Colonic mucosa (tissue), 4 donors: Measurements from ENCODE around the gene TBC1D17. TPM values are rescaled to one million over a fixed set of nuclear protein-coding genes. Genes with fewer than 3 reads are reported as not detected.

ENCODE experiments used
- DNase-seq: peaks from one replicate; pipeline ENCODE4 v3.0.0-alpha.2; 2020
- H3K27ac ChIP-seq: fragments of 200-600 bp; one replicate; pipeline ENCODE4 v1.8.0; 2021
- H3K27me3 ChIP-seq: fragments of 200-600 bp; one replicate; pipeline ENCODE4 v1.8.0; 2021
- H3K36me3 ChIP-seq: fragments of 200-600 bp; one replicate; pipeline ENCODE4 v1.8.0; 2021
- H3K4me1 ChIP-seq: fragments of 200-600 bp; one replicate; pipeline ENCODE4 v1.8.0; 2021; ENCODE audit warnings: mild to moderate bottlenecking
- H3K4me3 ChIP-seq: fragments of 200-600 bp; one replicate; pipeline ENCODE4 v1.8.0; 2021
- H3K9ac ChIP-seq, 2 donors: one replicate each; pipeline ENCODE4 v1.7.0; 2013; ENCODE audit warnings: control low read depth in 2 of 2, low read depth in 2 of 2, low read length in 2 of 2
- H3K9me3 ChIP-seq: fragments of 200-600 bp; one replicate; pipeline ENCODE4 v1.8.0; 2021
- intact Hi-C: fragments of 100-400 bp; cut with DNase I; formaldehyde crosslinking; loops from one replicate; pipeline ENCODE4 v1.14.1; 2022
- total RNA-seq, 2 donors: library from RNA; stranded (reverse); fragmentation: NEBNext Ultra II Directional in 1 of 2; extraction: Animal tissue kit (Norgen Biotek cat#: 25700) in 1 of 2; gene quantifications; one replicate each; pipeline ENCODE4 v1.2.1, GENCODE V29; 2021
- TF ChIP-seq, protein P1 (sequence below): fragments of 200-600 bp; IDR thresholded peaks from one replicate; pipeline ENCODE4 v1.8.0; 2022; ENCODE audit warnings: antibody characterized with exemption, mild to moderate bottlenecking
- donor health status: healthy.
- donor health status: DM: no; HTN: no; CAD: no.
- donor health status: DM: no; HTN: no; CAD: no.

The TBC1D17 gene
- total RNA-seq, result 10 to 100 TPM; 29.4 to 33.7 TPM

DNA sequence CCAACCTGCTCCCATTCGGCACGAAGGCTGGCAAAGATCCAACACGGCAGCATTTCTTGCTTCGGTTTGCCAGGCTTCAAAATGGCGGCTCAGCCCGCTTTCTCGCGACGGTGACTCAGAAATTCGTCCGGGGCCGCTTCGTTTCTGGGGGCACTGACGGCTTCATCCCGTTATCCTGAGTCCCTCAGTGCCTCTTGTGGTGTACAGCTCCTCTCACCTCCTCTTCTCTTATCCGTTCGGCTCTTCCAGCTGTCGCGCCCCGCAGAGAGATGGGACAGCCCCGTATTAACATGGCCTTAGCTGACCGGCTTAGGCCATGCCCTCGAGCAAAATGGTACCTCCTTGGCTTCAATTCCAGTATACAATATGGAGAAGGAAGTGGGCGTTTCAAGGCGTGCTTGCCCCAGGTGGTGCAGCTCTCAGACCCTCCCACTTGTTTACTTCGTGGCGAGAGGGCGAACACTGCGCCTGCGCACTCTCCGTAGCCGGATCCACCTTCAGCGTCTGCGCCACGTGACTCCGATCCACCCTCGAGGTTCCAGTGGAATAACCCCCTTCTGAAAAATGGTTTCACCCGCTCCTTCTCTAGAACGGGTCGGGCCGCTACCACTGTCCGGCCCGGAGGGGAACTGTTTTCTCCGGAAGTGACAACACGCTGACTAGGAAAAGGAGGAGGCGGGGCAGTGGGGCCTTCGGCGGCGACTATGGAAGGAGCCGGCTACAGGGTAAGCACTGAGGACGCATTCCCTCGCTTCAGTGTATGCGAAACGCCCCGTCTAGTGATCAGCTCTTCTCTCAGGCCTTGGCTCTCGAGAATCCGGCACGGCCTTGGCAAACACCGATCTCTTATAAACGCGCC, at the start of gene TBC1D17, which contains the start of gene AKT1S1:
Gene TBC1D17 (plus strand): TSS at position 683 of the 859 bp plus-strand sequence. CDS start 22 bp downstream, at position 705.
Gene AKT1S1 (minus strand): TSS at position 336 of the 859 bp plus-strand sequence. CDS start 4,060 bp downstream, outside the sequence.
- H3K4me3 ChIP-seq, result peak within 1 kb of the TSS; percentile 81
- no peaks in the 10 kb centered on the region for H3K9me3 ChIP-seq
- peaks cover 4% of the 10 kb centered on the region for H3K4me1 ChIP-seq
- peak within 1 kb of the TSS; percentile 99 to 100 for H3K9ac ChIP-seq
- DNase-seq, result peak; percentile 98
- no peaks in the 10 kb centered on the region for H3K27me3 ChIP-seq
- intact Hi-C loops, result no loop called here
- H3K36me3 ChIP-seq, result peaks cover 3% of the 10 kb centered on the region
- peak within 1 kb of the TSS; percentile 97 for H3K27ac ChIP-seq
- TF ChIP-seq, protein P1, sequence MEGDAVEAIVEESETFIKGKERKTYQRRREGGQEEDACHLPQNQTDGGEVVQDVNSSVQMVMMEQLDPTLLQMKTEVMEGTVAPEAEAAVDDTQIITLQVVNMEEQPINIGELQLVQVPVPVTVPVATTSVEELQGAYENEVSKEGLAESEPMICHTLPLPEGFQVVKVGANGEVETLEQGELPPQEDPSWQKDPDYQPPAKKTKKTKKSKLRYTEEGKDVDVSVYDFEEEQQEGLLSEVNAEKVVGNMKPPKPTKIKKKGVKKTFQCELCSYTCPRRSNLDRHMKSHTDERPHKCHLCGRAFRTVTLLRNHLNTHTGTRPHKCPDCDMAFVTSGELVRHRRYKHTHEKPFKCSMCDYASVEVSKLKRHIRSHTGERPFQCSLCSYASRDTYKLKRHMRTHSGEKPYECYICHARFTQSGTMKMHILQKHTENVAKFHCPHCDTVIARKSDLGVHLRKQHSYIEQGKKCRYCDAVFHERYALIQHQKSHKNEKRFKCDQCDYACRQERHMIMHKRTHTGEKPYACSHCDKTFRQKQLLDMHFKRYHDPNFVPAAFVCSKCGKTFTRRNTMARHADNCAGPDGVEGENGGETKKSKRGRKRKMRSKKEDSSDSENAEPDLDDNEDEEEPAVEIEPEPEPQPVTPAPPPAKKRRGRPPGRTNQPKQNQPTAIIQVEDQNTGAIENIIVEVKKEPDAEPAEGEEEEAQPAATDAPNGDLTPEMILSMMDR, result no peak

DNA sequence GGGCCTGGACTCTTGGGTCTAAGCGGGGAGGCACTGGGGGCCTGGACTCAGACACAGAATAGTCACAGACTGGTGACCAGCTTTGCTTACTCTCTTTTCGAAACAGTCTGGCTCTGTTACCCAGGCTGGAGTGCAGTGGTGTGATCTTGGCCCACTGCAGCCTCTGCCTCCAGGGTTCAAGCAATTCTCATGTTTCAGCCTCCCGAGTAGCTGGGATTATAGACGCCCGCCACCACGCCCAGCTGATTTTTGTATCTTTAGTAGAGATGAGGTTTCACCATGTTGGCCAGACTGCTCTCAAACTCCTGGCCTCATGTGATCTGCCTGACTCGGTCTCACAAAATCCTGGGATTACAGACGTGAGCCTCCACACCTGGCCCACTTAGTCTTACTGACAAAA, 48.3 kb upstream of the TBC1D17 start:
- DNase-seq, result no peak
- no peak overlapping the region for H3K4me3 ChIP-seq
- H3K36me3 ChIP-seq, result no peaks in the 10 kb centered on the region
- no peaks in the 10 kb centered on the region for H3K4me1 ChIP-seq
- intact Hi-C loops, result no loop called here
- H3K9me3 ChIP-seq, result no peaks in the 10 kb centered on the region
- H3K9ac ChIP-seq, result no peak overlapping the region
- TF ChIP-seq, protein P1, result no peak
- no peak overlapping the region for H3K27ac ChIP-seq
- no peaks in the 10 kb centered on the region for H3K27me3 ChIP-seq

DNA sequence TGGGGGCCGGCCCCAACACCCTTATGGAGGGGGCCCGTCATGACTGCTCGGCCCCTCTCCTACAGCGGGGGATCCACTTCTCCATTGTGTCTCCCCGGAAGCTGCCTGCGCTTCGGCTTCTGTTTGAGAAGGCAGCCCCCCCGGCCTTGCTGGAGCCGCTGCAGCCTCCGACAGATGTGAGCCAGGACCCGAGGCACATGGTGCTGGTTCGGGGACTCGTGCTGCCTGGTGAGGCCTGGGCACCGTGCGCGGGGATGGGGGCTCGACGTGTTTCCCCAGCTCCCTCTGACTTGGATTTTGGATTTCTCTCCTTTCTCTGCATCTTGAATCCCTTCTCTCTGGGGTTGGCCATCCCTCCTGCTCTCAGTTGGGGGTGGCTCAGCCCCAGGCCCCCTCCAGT, 47.8 kb upstream of the TBC1D17 start:
- TF ChIP-seq, protein P1, result no peak
- Histone ChIP-seq H3K36me3 (no peaks in the 10 kb centered on the region), H3K9me3 (no peaks in the 10 kb centered on the region), H3K4me1 (no peaks in the 10 kb centered on the region), H3K4me3 (no peak overlapping the region), H3K27me3 (no peaks in the 10 kb centered on the region), H3K9ac (no peak overlapping the region), H3K27ac (no peak overlapping the region)
- no peak for DNase-seq
- intact Hi-C loops, result no loop called here

DNA sequence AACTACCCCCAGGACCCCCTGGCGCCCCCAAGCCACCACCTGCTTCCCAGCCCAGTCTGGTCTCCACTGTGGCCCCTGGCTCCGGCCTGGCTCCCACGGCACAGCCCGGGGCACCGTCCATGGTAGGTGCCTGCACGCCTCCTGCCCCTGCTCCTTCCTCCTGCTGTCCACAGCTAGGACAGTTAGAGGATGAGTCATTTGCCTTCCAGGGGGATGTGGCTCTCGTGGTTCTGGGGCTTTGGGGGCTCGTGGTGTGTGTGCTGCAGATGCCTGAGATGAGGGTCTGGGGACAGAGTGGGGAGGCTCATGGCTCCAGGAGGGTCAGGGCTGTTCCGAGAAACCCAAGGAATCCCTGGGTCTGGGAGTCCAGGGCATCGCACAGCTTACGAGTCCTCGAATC, 46.7 kb upstream of the TBC1D17 start:
- H3K9ac ChIP-seq, result no peak overlapping the region
- TF ChIP-seq, protein P1, result no peak
- no peaks in the 10 kb centered on the region for H3K27me3 ChIP-seq
- H3K4me3 ChIP-seq, result no peak overlapping the region
- H3K36me3 ChIP-seq, result peaks cover 4% of the 10 kb centered on the region
- H3K27ac ChIP-seq, result no peak overlapping the region
- no peaks in the 10 kb centered on the region for H3K4me1 ChIP-seq
- intact Hi-C loops, result no loop called here
- no peak for DNase-seq
- no peaks in the 10 kb centered on the region for H3K9me3 ChIP-seq

DNA sequence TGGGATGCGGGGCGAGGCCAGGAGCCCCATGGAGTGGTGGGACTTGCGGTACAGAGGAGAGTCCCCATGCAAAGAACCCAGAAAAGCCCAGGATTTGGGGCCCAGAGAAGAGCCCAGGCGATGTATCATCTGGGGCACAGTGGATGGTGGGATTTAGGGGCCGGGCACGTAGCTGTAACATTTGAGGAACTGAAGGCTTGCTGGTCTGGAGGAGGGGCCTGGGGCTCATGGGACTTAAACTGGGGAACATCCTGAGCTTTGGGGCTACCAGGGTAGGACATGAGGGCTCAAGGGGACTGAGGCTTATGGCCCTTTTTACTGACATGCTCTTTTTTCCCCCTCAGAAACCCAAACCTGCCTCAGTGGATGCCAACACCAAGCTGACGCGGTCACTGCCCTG, 45.9 kb upstream of the TBC1D17 start:
- H3K36me3 ChIP-seq, result peaks cover 9% of the 10 kb centered on the region
- H3K9me3 ChIP-seq, result no peaks in the 10 kb centered on the region
- TF ChIP-seq, protein P1, result no peak
- H3K27ac ChIP-seq, result no peak overlapping the region
- H3K4me1 ChIP-seq, result no peaks in the 10 kb centered on the region
- H3K9ac ChIP-seq, result no peak overlapping the region
- no peak overlapping the region for H3K4me3 ChIP-seq
- intact Hi-C loops, result no loop called here
- no peak for DNase-seq
- H3K27me3 ChIP-seq, result no peaks in the 10 kb centered on the region
